Spinal cord (tissue), 10 donors: ENCODE measurements around the gene RNF126. TPM values are rescaled to one million over a fixed set of nuclear protein-coding genes. Genes with fewer than 3 reads are reported as not detected.

Experiments
- DNase-seq, 6 donors: peaks; one replicate each; pipeline versions ENCODE4 v3.0.0 to v3.0.0-alpha.2; 2013 to 2015; ENCODE audit warnings: low spot score in 6 of 6, low read depth in 4 of 6
- H3K27ac ChIP-seq: one replicate; pipeline ENCODE4 v1.5.1; 2013; ENCODE audit warnings: low read depth, low read length, control low read depth
- H3K27me3 ChIP-seq: one replicate; pipeline ENCODE4 v1.6.1; 2013; ENCODE audit warnings: low read length; ENCODE audit not compliant: control insufficient read depth, insufficient read depth
- H3K36me3 ChIP-seq: one replicate; pipeline ENCODE4 v1.6.1; 2013; ENCODE audit warnings: low read length; ENCODE audit not compliant: control insufficient read depth, insufficient read depth
- H3K4me1 ChIP-seq: one replicate; pipeline ENCODE4 v1.6.1; 2013; ENCODE audit warnings: low read length; ENCODE audit not compliant: control insufficient read depth, insufficient read depth
- H3K4me3 ChIP-seq: one replicate; pipeline ENCODE4 v1.5.1; 2013; ENCODE audit warnings: low read depth, low read length, control low read depth
- H3K9me3 ChIP-seq: one replicate; pipeline ENCODE4 v1.6.1; 2013; ENCODE audit warnings: low read length; ENCODE audit not compliant: control insufficient read depth, insufficient read depth
- WGBS: methylation state at CpG from one replicate; pipeline ENCODE4 v1.1.5; 2013; ENCODE audit warnings: missing lambda C conversion rate; ENCODE audit not compliant: insufficient coverage; 5-methylcytosine and 5-hydroxymethylcytosine counted together
- polyA plus RNA-seq, 2 donors: library from polyadenylated mRNA; unstranded; fragments of 120-200 nt; gene quantifications; one replicate each; pipeline ENCODE4 v1.2.1, GENCODE V29; 2013; ENCODE audit not compliant: insufficient read length in 2 of 2
- total RNA-seq, 2 donors: library from RNA; depleted of rRNA in 1 of 2; stranded (reverse); fragments of 120-200 nt in 1 of 2; fragments of >200 nt in 1 of 2; gene quantifications; one replicate each; pipeline versions ENCODE4 v1.2.3 to v1.2.4, GENCODE V29; 2013 to 2014
- donor health status: healthy.

The RNF126 gene
- total and polyA plus RNA-seq, 4 donors, result 13.4 to 61.6 (median 35.6) TPM

DNA sequence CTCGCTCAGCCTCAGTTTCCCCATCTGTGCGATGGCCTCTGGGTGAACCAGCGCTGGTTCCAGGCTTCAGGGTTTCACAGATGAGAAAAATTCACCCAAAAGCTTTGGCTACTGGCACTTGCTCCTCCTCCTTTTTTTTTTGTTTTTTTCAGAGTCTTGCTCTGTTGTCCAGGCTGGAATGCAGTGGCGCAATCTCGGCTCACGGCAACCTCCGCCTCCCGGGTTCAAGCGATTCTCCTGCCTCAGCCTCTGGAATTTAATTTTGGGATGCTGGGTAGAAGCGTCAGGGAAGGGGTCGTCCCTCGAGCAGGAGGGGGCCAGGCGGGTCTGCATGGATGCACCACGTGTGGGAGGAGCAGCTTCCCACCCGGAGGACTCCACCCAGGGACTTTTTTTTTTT, 25.2 kb upstream of the RNF126 start:
- H3K4me3 ChIP-seq, result no peak overlapping the region
- no peaks in the 10 kb centered on the region for H3K9me3 ChIP-seq
- H3K4me1 ChIP-seq, result no peaks in the 10 kb centered on the region
- no peak for DNase-seq
- 82% methylated on average over 9 of the region's 15 CpGs for WGBS
- H3K36me3 ChIP-seq, result peaks cover 2% of the 10 kb centered on the region
- H3K27ac ChIP-seq, result no peak overlapping the region
- no peaks in the 10 kb centered on the region for H3K27me3 ChIP-seq

DNA sequence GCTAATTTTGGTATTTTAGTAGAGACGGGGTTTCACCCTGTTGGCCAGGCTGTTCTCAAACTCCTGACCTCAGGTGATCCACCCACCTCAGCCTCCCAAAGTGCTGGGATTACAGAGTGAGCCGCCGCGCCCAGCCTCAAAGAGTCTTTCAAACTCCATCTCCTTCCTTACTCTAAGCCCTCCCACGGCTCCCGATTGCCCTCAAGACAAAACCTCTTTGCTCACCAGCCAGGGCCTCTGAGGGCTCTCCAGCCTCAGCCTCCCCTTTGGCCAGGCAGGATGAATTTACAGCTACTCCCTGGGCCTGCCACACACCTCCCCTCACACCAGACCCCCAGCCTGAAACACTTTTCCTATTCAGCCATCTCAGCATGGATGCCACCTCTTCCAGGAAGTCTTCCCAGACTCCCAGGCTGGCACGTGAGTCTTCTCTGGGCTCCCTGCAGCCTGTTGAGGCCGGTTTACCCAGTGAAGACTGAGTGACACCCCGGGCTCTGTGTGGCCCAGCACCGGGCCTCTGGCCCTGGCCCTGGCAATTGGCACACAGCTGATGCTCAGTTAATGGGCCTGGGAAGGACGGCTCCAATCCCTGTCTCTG, 24.7 kb upstream of the RNF126 start:
- no peaks in the 10 kb centered on the region for H3K27me3 ChIP-seq
- H3K4me3 ChIP-seq, result no peak overlapping the region
- H3K36me3 ChIP-seq, result peaks cover 6% of the 10 kb centered on the region
- no peaks in the 10 kb centered on the region for H3K4me1 ChIP-seq
- 84% methylated on average over 10 of the region's 11 CpGs for WGBS
- no peaks in the 10 kb centered on the region for H3K9me3 ChIP-seq
- H3K27ac ChIP-seq, result no peak overlapping the region
- no peak for DNase-seq

DNA sequence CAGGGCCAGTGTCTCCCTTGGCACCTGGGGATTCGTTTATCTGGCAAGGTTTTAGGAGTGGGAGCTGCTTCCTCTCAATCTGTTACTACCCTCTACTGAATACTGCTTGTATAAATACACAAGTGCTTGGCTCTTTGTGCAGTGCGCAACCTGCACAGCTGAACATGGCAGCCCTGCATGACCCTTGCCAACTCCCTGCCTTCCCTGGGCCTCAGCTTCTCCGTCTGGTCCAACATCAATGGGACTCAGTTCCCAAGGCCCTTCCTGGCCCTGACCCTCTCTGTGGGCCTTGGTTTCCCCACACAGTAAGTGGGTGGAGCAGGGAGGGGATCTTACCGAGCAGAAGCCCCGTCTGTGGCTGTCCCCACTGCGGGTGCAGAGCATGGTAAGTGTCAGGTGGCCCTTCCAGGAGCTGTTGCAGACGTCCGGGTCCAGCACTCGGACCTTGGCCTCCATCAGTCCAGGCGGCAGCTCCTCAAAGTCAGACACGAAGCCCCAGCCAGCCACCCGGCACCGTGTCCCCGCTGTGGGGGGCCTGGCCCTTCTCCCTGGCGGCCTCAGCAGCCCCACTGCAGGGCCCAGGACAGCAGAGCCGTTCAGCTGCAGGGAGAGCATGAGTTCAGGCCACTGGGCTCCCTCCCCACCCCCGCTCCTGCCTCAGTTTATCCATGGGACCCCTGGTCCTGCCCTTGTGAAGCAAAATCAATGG, 23.7 kb upstream of the RNF126 start:
- no peak overlapping the region for H3K4me3 ChIP-seq
- peaks cover 10% of the 10 kb centered on the region for H3K36me3 ChIP-seq
- DNase-seq, result no peak
- 70% methylated on average over 16 of the region's 17 CpGs for WGBS
- H3K4me1 ChIP-seq, result no peaks in the 10 kb centered on the region
- no peaks in the 10 kb centered on the region for H3K27me3 ChIP-seq
- no peaks in the 10 kb centered on the region for H3K9me3 ChIP-seq
- H3K27ac ChIP-seq, result no peak overlapping the region

DNA sequence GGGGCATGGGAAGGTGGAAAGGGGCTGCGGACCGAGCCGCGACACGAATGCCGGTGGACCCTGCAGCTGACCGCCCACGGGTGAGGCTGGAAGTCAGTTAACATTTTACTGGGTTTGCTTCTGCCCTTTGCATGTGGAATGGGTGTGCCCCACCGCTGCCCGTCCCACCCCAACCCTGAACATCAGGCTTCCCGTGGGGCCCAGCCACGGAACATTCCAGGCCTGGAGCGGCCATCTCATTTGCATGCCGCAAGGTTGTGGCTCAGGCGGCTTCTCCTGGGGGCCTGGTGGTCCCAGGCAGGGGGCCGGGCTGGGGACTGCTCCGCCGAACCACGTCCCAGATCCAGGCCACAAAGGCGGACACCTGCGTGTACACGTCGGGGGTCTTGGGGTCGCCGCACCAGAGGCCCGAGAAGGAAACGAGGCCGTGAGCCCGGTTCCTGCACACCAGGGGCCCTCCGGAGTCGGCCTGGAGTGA, 22.5 kb upstream of the RNF126 start:
- Histone ChIP-seq H3K9me3 (no peaks in the 10 kb centered on the region), H3K36me3 (peaks cover 10% of the 10 kb centered on the region), H3K4me3 (no peak overlapping the region), H3K4me1 (peaks cover 12% of the 10 kb centered on the region), H3K27ac (no peak overlapping the region), H3K27me3 (no peaks in the 10 kb centered on the region)
- DNase-seq, result no peak
- WGBS, result 81% methylated on average over 20 of the region's 31 CpGs

DNA sequence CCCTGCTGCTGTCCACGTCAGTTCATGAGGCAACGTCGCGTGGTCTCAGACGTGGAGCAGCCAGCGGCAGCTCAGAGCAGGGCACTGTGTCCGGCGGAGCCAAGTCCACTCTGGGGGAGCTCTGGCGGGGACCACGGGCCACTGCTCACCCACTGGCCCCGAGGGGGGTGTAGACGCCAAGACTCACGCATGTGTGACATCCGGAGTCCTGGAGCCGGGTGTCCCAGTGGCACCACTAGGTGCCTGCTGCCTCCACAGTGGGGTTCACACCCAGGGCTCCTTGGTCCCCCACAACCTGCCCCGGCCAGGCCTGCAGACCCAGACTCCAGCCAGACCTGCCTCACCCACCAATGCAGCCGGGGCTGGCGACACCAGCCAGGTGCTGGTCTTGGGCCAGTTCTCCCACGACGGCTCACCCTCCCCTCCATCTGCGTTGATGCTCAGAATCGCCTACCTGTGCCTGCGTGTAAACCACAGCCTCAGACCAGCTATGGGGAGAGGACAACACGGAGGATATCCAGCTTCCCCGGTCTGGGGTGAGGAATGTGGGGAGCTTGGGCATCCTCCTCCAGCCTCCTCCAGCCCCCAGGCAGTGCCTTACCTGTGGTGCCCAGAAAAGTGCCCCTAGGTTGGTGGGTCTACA, 19.8 kb upstream of the RNF126 start:
- H3K4me3 ChIP-seq, result no peak overlapping the region
- peaks cover 18% of the 10 kb centered on the region for H3K36me3 ChIP-seq
- peaks cover 29% of the 10 kb centered on the region for H3K4me1 ChIP-seq
- no peak overlapping the region for H3K27ac ChIP-seq
- no peaks in the 10 kb centered on the region for H3K27me3 ChIP-seq
- no peak for DNase-seq
- 87% methylated on average over 22 of the region's 25 CpGs for WGBS
- no peaks in the 10 kb centered on the region for H3K9me3 ChIP-seq

DNA sequence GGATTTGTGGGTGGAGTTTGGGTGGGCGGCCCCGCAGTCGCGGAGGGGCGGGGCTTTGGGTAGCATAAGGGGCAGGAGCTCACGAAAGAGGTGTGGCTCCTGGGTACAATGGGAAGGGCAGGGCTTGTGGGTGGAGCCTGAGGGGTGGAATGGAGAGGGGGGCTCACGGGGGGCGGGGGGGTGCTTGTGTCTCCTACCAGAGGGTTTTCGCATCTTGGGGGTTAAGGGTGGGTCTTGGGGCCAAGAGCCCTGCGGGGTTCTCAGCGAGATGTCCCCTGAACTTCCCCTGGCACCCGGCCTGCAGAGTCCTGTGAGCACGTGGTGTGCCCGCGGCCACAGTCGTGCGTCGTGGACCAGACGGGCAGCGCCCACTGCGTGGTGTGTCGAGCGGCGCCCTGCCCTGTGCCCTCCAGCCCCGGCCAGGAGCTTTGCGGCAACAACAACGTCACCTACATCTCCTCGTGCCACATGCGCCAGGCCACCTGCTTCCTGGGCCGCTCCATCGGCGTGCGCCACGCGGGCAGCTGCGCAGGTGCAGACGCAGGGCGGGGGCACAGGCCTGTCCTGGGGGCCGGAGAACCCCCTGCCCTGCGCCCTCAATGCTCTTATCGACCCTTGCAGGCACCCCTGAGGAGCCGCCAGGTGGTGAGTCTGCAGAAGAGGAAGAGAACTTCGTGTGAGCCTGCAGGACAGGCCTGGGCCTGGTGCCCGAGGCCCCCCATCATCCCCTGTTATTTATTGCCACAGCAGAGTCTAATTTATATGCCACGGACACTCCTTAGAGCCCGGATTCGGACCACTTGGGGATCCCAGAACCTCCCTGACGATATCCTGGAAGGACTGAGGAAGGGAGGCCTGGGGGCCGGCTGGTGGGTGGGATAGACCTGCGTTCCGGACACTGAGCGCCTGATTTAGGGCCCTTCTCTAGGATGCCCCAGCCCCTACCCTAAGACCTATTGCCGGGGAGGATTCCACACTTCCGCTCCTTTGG, 18.3 kb upstream of the RNF126 start:
- Histone ChIP-seq H3K27ac (peak overlapping the region; percentile 94), H3K4me3 (peak overlapping the region; percentile 67), H3K9me3 (no peaks in the 10 kb centered on the region), H3K27me3 (peaks cover 7% of the 10 kb centered on the region), H3K36me3 (peaks cover 20% of the 10 kb centered on the region), H3K4me1 (peaks cover 42% of the 10 kb centered on the region)
- WGBS, result 63% methylated on average over 36 of the region's 54 CpGs
- DNase-seq, result no peak

DNA sequence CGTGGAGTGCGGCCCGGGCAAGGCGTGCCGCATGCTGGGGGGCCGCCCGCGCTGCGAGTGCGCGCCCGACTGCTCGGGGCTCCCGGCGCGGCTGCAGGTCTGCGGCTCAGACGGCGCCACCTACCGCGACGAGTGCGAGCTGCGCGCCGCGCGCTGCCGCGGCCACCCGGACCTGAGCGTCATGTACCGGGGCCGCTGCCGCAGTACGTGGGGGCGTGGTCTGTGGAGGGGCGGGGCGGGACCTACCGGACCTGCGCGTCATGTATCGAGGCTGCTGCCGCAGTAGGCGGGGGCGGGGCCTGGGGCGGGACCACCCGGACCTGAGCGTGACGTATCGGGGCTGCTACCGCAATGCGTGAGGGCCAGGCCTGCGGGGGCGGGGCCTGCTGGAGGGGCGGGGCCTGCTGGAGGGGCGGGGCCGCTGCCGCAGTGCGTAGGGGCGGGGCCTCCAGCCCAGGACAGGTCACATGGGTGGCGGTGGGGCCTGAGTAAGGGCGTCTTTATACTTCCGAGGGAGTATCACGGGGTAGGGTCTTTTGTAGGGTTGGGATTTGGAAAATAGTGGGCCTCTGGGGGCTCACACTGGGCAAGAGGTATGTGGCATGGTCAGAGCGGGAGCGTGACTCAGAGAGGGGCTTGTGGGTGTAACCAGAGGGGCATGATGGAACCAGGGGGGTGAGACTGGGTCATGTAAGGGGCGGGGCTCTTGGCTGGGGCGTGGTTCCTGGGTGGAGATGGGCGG, 17.4 kb upstream of the RNF126 start:
- under 1% methylated on average over 66 of the region's 70 CpGs for whole genome bisulfite sequencing
- H3K36me3 ChIP-seq, result peaks cover 20% of the 10 kb centered on the region
- H3K27ac ChIP-seq, result peak overlapping the region; percentile 94
- H3K4me1 ChIP-seq, result peaks cover 49% of the 10 kb centered on the region
- peaks cover 13% of the 10 kb centered on the region for H3K27me3 ChIP-seq
- peak overlapping the region; percentile 67 for H3K4me3 ChIP-seq
- DNase-seq, result peak; percentile 77 to 99 (median 96)
- no peaks in the 10 kb centered on the region for H3K9me3 ChIP-seq

DNA sequence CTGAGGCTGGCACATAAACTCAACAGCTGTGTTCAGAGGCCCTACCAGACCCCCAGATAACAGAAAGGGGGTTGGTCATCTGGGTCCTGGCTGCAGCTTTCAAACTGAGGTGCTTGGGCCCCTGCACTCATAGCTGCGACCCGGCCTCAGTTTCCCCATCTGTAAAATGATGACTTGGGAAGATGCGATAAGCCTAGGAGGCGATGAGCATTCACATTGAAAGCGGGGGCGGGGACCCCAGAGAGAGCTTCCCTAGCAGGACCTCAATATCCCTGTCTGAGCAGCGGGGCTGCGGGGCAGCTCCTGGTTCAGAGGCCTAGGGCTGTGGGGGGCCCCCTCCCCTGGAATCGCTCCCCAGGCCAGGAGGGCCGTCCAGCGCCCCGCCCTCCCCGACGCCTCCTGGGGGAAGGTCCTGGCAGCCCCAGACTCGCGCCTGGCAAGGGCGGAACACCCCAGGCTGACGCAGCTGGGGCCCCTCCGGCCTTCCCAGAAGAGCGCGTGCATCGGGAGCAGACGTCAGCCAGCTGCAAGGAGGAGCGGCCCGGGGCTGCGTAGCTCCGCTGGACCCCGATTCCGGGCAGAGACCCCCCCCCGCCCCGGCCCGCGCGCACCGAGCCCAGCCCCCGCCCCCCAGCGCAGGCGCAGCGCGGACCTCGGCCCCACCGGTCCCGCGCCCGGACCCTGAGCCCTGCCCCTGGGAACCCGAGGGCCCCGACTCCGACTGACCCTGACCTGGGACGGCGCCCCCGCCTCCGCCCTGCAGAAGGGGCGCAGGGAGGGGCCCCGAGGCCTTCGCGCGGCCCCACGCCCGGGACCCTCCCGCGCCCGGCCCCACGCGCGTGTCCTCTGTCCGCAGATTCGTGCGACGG, 16.6 kb upstream of the RNF126 start:
- Histone ChIP-seq H3K4me3 (peak overlapping the region; percentile 54), H3K27ac (peak overlapping the region; percentile 76), H3K9me3 (no peaks in the 10 kb centered on the region), H3K36me3 (peaks cover 20% of the 10 kb centered on the region), H3K4me1 (peaks cover 57% of the 10 kb centered on the region), H3K27me3 (peaks cover 18% of the 10 kb centered on the region)
- peak in 2 of 6 donors; percentile 74 to 78 for DNase-seq
- 3% methylated on average over 66 of the region's 69 CpGs for WGBS
